IMR-90 (cell line): ENCODE results near the gene KLHL40. TPM values are rescaled to one million over a fixed set of nuclear protein-coding genes. Genes with fewer than 3 reads are reported as not detected.

ENCODE experiments used
- ATAC-seq: fragments of 200-7000 bp; cut with Tn5 transposase; 2 replicates; pipeline ENCODE4 v1.9.1; 2020; ENCODE audit warnings: low read depth, mild to moderate bottlenecking, moderate library complexity
- BruUV-seq: library from RNA; stranded (reverse); fragments of 400-500 nt; replicated peaks from 2 replicates; lab custom pipeline; 2021; lab: Mats Ljungman, UMichigan
- CTCF ChIA-PET: fragments of 300-600 bp; formaldehyde crosslinking; extraction: SDS; loops from one replicate; lab custom pipeline; 2021; ENCODE audit warnings: antibody characterized with exemption; lab: Yijun Ruan, JAX
- POLR2A ChIA-PET: fragments of 300-600 bp; sonication (Branson Sonifier 250); formaldehyde crosslinking; loops from one replicate; lab custom pipeline; 2022; ENCODE audit warnings: antibody characterized with exemption; ENCODE audit not compliant: unreplicated experiment; lab: Charles Lee
- DNase-seq: peaks from one replicate; pipeline ENCODE4 v3.0.0; 2013
- H2AFZ ChIP-seq: replicated peaks from 2 replicates; pipeline ENCODE3; 2013; ENCODE audit warnings: low read length, mild to moderate bottlenecking; ENCODE audit not compliant: poor library complexity
- H2AK5ac ChIP-seq: 2 replicates; pipeline ENCODE4 v1.6.1; 2013; ENCODE audit warnings: low read depth, low read length, inconsistent platforms
- H2AK9ac ChIP-seq: replicated peaks from 2 replicates; pipeline ENCODE3; 2013; ENCODE audit warnings: mild to moderate bottlenecking, low read depth, low read length, moderate library complexity; ENCODE audit not compliant: poor library complexity
- H2BK120ac ChIP-seq: 2 replicates; pipeline ENCODE4 v1.6.1; 2013; ENCODE audit warnings: low read depth, low read length, inconsistent platforms
- H2BK15ac ChIP-seq: 3 replicates; pipeline ENCODE4 v1.6.1; 2013; ENCODE audit warnings: low read depth, low read length, inconsistent platforms
- H2BK20ac ChIP-seq: 2 replicates; pipeline ENCODE4 v1.6.1; 2013; ENCODE audit warnings: low read depth, mild to moderate bottlenecking, inconsistent platforms, low read length, moderate library complexity
- H2BK5ac ChIP-seq: 2 replicates; pipeline ENCODE4 v1.6.1; 2013; ENCODE audit warnings: mild to moderate bottlenecking, low read depth, low read length, inconsistent platforms; ENCODE audit not compliant: poor library complexity, severe bottlenecking
- H3K14ac ChIP-seq: replicated peaks from 2 replicates; pipeline ENCODE4 v1.6.1; 2013; ENCODE audit warnings: low read depth, low read length, inconsistent platforms
- H3K18ac ChIP-seq: 2 replicates; pipeline ENCODE4 v1.6.1; 2013; ENCODE audit warnings: low read depth, low read length, control low read depth
- H3K23ac ChIP-seq: 2 replicates; pipeline ENCODE4 v1.6.1; 2013; ENCODE audit warnings: low read depth, low read length, inconsistent platforms
- H3K27ac ChIP-seq: 2 replicates; pipeline ENCODE4 v1.5.1; 2013; ENCODE audit warnings: mild to moderate bottlenecking, control low read depth, low read length; ENCODE audit not compliant: insufficient read depth
- H3K27me3 ChIP-seq: 2 replicates; pipeline ENCODE4 v1.6.1; 2013; ENCODE audit warnings: low read length; ENCODE audit not compliant: control insufficient read depth, insufficient read depth
- H3K36me3 ChIP-seq: 2 replicates; pipeline ENCODE4 v1.6.1; 2013; ENCODE audit warnings: low read length, mixed read lengths; ENCODE audit not compliant: control insufficient read depth, insufficient read depth
- H3K4ac ChIP-seq: 2 replicates; pipeline ENCODE4 v1.6.1; 2013; ENCODE audit warnings: low read depth, low read length, inconsistent platforms
- H3K4me1 ChIP-seq: 2 replicates; pipeline ENCODE4 v1.6.1; 2013; ENCODE audit warnings: low read length, mixed read lengths; ENCODE audit not compliant: control insufficient read depth, insufficient read depth
- H3K4me2 ChIP-seq: 2 replicates; pipeline ENCODE4 v1.6.1; 2013; ENCODE audit warnings: low read depth, mild to moderate bottlenecking, control low read depth, low read length, moderate library complexity
- H3K4me3 ChIP-seq: 2 replicates; pipeline ENCODE4 v1.5.1; 2013; ENCODE audit warnings: low read depth, mild to moderate bottlenecking, control low read depth, low read length, moderate library complexity; ENCODE audit not compliant: insufficient read depth
- H3K56ac ChIP-seq: 2 replicates; pipeline ENCODE4 v1.6.1; 2013; ENCODE audit warnings: low read length, inconsistent platforms; ENCODE audit not compliant: insufficient read depth; ENCODE audit errors: extremely low read depth
- H3K79me1 ChIP-seq, 2 experiments: 2 replicates each; pipeline ENCODE4 v1.6.1; 2013; ENCODE audit warnings: low read length in 2 of 2, inconsistent platforms in 1 of 2, low read depth in 1 of 2
- H3K9ac ChIP-seq: 2 replicates; pipeline ENCODE4 v1.6.1; 2013; ENCODE audit warnings: low read depth, low read length, control low read depth
- H3K9me1 ChIP-seq: 2 replicates; pipeline ENCODE4 v1.6.1; 2013; ENCODE audit warnings: low read length, inconsistent platforms; ENCODE audit not compliant: insufficient read depth
- H3K9me3 ChIP-seq: 2 replicates; pipeline ENCODE4 v1.6.1; 2013; ENCODE audit warnings: low read length; ENCODE audit not compliant: control insufficient read depth, insufficient read depth
- H4K20me1 ChIP-seq: 2 replicates; pipeline ENCODE4 v1.6.1; 2013; ENCODE audit warnings: low read length, inconsistent platforms; ENCODE audit not compliant: insufficient read depth
- H4K5ac ChIP-seq: 2 replicates; pipeline ENCODE4 v1.6.1; 2013; ENCODE audit warnings: mild to moderate bottlenecking, low read depth, low read length, control low read depth
- H4K8ac ChIP-seq, 2 experiments: 2 replicates each; pipeline ENCODE4 v1.6.1; 2013; ENCODE audit warnings: low read depth in 2 of 2, low read length in 2 of 2, control low read depth in 1 of 2, inconsistent platforms in 1 of 2
- H4K91ac ChIP-seq: 2 replicates; pipeline ENCODE4 v1.6.1; 2013; ENCODE audit warnings: low read depth, low read length, inconsistent platforms; ENCODE audit not compliant: insufficient read depth
- BHLHE40 ChIP-seq: fragments of 150-350 bp; IDR thresholded peaks from 2 replicates; pipeline ENCODE4 v1.6.1; 2016; ENCODE audit warnings: mild to moderate bottlenecking, low read depth, low read length
- CEBPB ChIP-seq: IDR thresholded peaks from 2 replicates; pipeline ENCODE4 v1.6.1; 2012; ENCODE audit warnings: low read depth, low read length, improper control_type of control experiment
- CHD1 ChIP-seq: IDR thresholded peaks from 2 replicates; pipeline ENCODE4 v1.6.1; 2012; ENCODE audit warnings: low read depth, low read length, improper control_type of control experiment
- CTCF ChIP-seq: conservative IDR thresholded peaks from 2 replicates; pipeline ENCODE4 v1.5.1; 2012; ENCODE audit warnings: mild to moderate bottlenecking, low read depth, low read length, improper control_type of control experiment
- FOS ChIP-seq: fragments of 150-350 bp; IDR thresholded peaks from 2 replicates; pipeline ENCODE4 v1.6.1; 2016; ENCODE audit warnings: low read depth, low read length
- MAFK ChIP-seq: IDR thresholded peaks from 2 replicates; pipeline ENCODE4 v1.6.1; 2012; ENCODE audit warnings: low read depth, low read length, improper control_type of control experiment
- MAZ ChIP-seq: IDR thresholded peaks from 2 replicates; pipeline ENCODE4 v1.6.1; 2012; ENCODE audit warnings: low read depth, mild to moderate bottlenecking, low read length, improper control_type of control experiment, moderate library complexity, borderline replicate concordance
- MXI1 ChIP-seq: IDR thresholded peaks from 2 replicates; pipeline ENCODE4 v1.6.1; 2012; ENCODE audit warnings: low read depth, mild to moderate bottlenecking, low read length, moderate library complexity, borderline replicate concordance
- NFE2L2 ChIP-seq: fragments of 150-350 bp; IDR thresholded peaks from 2 replicates; pipeline ENCODE4 v1.6.1; 2016; ENCODE audit warnings: low read depth, mild to moderate bottlenecking, low read length
- POLR2A ChIP-seq: IDR thresholded peaks from 2 replicates; pipeline ENCODE4 v1.6.1; 2012; ENCODE audit warnings: mild to moderate bottlenecking, low read depth, low read length
- RAD21 ChIP-seq: IDR thresholded peaks from 2 replicates; pipeline ENCODE4 v1.6.1; 2012; ENCODE audit warnings: low read length, improper control_type of control experiment
- RCOR1 ChIP-seq: IDR thresholded peaks from 2 replicates; pipeline ENCODE4 v1.6.1; 2012; ENCODE audit warnings: mild to moderate bottlenecking, low read length, improper control_type of control experiment; ENCODE audit not compliant: insufficient replicate concordance
- RFX5 ChIP-seq: IDR thresholded peaks from 2 replicates; pipeline ENCODE4 v1.8.0; 2012; ENCODE audit warnings: low read depth, mild to moderate bottlenecking, low read length, moderate library complexity
- SMC3 ChIP-seq: fragments of 150-350 bp; IDR thresholded peaks from 2 replicates; pipeline ENCODE4 v1.6.1; 2016; ENCODE audit warnings: low read depth, mild to moderate bottlenecking, antibody characterized with exemption, low read length, moderate library complexity
- USF2 ChIP-seq: fragments of 150-350 bp; IDR thresholded peaks from 2 replicates; pipeline ENCODE4 v1.6.1; 2017; ENCODE audit warnings: mild to moderate bottlenecking, antibody characterized with exemption, low read length, low read depth
- WGBS, 2 experiments: methylation state at CpG; one replicate each; pipeline versions ENCODE4 v1.1.5 to v1.1.7; 2013; ENCODE audit warnings: missing lambda C conversion rate in 2 of 2; ENCODE audit not compliant: insufficient read length in 1 of 2; ENCODE audit errors: extremely low coverage in 2 of 2; 5-methylcytosine and 5-hydroxymethylcytosine counted together
- dilution Hi-C: fragments of 300-500 bp; cut with HindIII; formaldehyde crosslinking; loops from one replicate; pipeline ENCODE4 v1.14.3; 2018; ENCODE audit warnings: low sequenced_read_pairs; ENCODE audit not compliant: unreplicated experiment
- in situ Hi-C: fragments of 300-500 bp; cut with MboI; formaldehyde crosslinking; loops from 3 replicates; pipeline ENCODE4 v1.14.3; 2019; ENCODE audit warnings: low sequenced_read_pairs, inconsistent platforms, mixed read lengths
- intact Hi-C: fragments of 100-400 bp; cut with micrococcal nuclease; formaldehyde crosslinking; loops from 2 replicates; pipeline ENCODE4 v1.10.0; 2022
- polyA plus RNA-seq, 3 experiments: library from polyadenylated mRNA; depleted of rRNA; stranded (reverse); fragments of >200 nt; gene quantifications; 2 replicates each; pipeline ENCODE4 v1.2.3, GENCODE V29; 2012; ENCODE audit warnings: low replicate concordance in 1 of 3
- total RNA-seq: library from RNA; depleted of rRNA; stranded (reverse); fragments of >200 nt; gene quantifications from 2 replicates; pipeline ENCODE4 v1.2.3, GENCODE V29; 2012
- TF ChIP-seq, protein P1 (sequence below): fragments of 150-350 bp; IDR thresholded peaks from 2 replicates; pipeline ENCODE4 v1.6.1; 2016; ENCODE audit warnings: low read depth, mild to moderate bottlenecking, low read length, moderate library complexity, borderline replicate concordance

The KLHL40 gene
- total and polyA plus RNA-seq, 2 of the 4 experiments (the other 2 are of a cell fraction), result not detected

DNA sequence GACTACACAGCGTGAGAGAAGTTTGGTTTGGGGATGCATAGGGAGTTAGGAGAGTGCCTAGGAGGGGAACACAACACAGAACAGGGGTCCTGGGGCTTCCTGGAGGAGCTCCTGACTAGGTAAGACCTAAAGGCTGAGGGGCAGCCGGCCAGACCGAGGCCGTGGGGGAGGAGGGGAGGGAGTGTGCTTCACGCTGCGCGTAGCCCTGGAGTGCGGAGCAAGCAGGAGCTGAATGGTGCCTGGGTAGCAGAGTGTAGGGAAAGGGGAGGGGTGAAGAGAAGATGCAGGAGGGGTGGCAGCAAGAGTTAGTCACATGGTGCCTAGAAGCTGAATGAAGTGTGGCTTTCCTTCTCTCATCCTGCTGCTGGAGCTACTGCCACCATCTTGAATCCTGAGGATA lies 49.7 kb downstream of the KLHL40 start:
- Histone ChIP-seq H2AK5ac (no peak overlapping the region), H4K20me1 (no peaks in the 10 kb centered on the region), H3K4me2 (no peak overlapping the region), H2BK5ac (no peak overlapping the region), H3K56ac (no peak overlapping the region), H3K79me1 (no peaks in the 10 kb centered on the region), H2BK20ac (no peak overlapping the region), H2AFZ (no peak overlapping the region), H3K36me3 (no peaks in the 10 kb centered on the region), H3K4me3 (no peak overlapping the region), H3K9me3 (no peaks in the 10 kb centered on the region), H4K8ac (no peak overlapping the region), H2AK9ac (no peak overlapping the region), H3K18ac (no peak overlapping the region), H3K9me1 (no peaks in the 10 kb centered on the region), H2BK15ac (no peak overlapping the region), H3K23ac (no peak overlapping the region; the same call in 1 of the 2 replicates), H3K27me3 (peaks cover 48% of the 10 kb centered on the region), H3K14ac (no peak overlapping the region), H2BK120ac (no peak overlapping the region), H4K5ac (no peak overlapping the region), H3K4me1 (no peaks in the 10 kb centered on the region), H3K9ac (no peak overlapping the region), H4K91ac (no peak overlapping the region), H3K4ac (no peak overlapping the region), H3K27ac (no peak overlapping the region)
- WGBS, 2 experiments, result 55% methylated on average over 7 of the region's 8 CpGs; no CpG with 5 or more reads in 1 of the 2 experiments
- dilution Hi-C loops (no loop called here), intact Hi-C loops (no loop called here), in situ Hi-C loops (no loop called here)
- TF ChIP-seq FOS (no peak), RFX5 (no peak), CHD1 (no peak), MXI1 (no peak), MAFK (no peak), RAD21 (no peak), USF2 (no peak), CTCF (no peak), BHLHE40 (no peak), POLR2A (no peak), NFE2L2 (no peak), RCOR1 (no peak), SMC3 (no peak), MAZ (no peak), CEBPB (no peak)
- TF ChIP-seq, protein P1, sequence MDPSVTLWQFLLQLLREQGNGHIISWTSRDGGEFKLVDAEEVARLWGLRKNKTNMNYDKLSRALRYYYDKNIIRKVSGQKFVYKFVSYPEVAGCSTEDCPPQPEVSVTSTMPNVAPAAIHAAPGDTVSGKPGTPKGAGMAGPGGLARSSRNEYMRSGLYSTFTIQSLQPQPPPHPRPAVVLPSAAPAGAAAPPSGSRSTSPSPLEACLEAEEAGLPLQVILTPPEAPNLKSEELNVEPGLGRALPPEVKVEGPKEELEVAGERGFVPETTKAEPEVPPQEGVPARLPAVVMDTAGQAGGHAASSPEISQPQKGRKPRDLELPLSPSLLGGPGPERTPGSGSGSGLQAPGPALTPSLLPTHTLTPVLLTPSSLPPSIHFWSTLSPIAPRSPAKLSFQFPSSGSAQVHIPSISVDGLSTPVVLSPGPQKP, result no peak
- ChIA-PET POLR2A (no interaction called here), CTCF (interaction anchor here (0.6 kb wide), 1 partner anchor 598 kb away, joined by 3 read pairs; no protein-coding TSS in a partner anchor)
- no peak for ATAC-seq
- no TSS peak for BruUV-seq
- DNase-seq, result no peak
